ENCODE measurements around the gene FAM32A.

FAM32A gene

DNA sequence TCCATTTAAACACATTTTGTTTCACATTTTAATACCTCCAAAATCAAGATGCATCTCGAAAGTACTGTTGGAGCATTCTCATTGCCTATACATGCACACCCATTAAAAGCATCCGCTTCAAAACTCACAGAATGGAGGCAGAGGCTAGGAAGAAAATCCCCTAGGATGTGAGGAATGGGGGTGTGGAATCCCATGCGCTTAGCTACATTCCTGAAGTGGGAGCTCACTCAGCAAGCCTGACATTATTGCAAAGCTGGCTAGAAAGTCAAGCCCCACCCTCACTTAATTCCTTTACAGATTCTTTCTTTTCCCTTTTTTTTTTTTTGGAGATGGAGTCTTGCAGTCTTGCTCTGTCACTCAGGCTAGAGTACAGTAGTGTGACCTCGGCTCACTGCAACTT, 4.6 kb upstream of the FAM32A start:
- TF ChIP-seq, protein P1, sequence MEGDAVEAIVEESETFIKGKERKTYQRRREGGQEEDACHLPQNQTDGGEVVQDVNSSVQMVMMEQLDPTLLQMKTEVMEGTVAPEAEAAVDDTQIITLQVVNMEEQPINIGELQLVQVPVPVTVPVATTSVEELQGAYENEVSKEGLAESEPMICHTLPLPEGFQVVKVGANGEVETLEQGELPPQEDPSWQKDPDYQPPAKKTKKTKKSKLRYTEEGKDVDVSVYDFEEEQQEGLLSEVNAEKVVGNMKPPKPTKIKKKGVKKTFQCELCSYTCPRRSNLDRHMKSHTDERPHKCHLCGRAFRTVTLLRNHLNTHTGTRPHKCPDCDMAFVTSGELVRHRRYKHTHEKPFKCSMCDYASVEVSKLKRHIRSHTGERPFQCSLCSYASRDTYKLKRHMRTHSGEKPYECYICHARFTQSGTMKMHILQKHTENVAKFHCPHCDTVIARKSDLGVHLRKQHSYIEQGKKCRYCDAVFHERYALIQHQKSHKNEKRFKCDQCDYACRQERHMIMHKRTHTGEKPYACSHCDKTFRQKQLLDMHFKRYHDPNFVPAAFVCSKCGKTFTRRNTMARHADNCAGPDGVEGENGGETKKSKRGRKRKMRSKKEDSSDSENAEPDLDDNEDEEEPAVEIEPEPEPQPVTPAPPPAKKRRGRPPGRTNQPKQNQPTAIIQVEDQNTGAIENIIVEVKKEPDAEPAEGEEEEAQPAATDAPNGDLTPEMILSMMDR (IDR thresholded peaks at IDR 0.05), result no peak
- DNase-seq (ENCODE audit: low spot score), result no peak
- Histone ChIP-seq H3K4me3 (no peak overlapping the region), H3K27ac (no peak overlapping the region)

GRCh38 chr19:16184665-16185122, 516 bp upstream of the FAM32A start:
- peak overlapping the region; percentile 85 for H3K4me3 ChIP-seq
- H3K27ac ChIP-seq, result peak overlapping the region in 1 of 2 donors; percentile 53
- no peak for DNase-seq (ENCODE audit: low spot score)
- TF ChIP-seq, protein P1 (IDR thresholded peaks at IDR 0.05), result no peak

GRCh38 chr19:16185768-16186123, 536 bp downstream of the FAM32A start:
- H3K27ac ChIP-seq, result peak overlapping the region; percentile 68 to 80
- DNase-seq (ENCODE audit: low spot score), result no peak
- H3K4me3 ChIP-seq, result peak overlapping the region; percentile 85
- TF ChIP-seq, protein P1 (IDR thresholded peaks at IDR 0.05), result no peak

- DNase-seq (ENCODE audit: low spot score), result no peak
- H3K4me3 ChIP-seq, result no peak overlapping the region
- TF ChIP-seq, protein P1 (IDR thresholded peaks at IDR 0.05), result no peak
These were observed 3.3 kb downstream of the FAM32A start for GRCh38 chr19:16188521-16188920.

GRCh38 chr19:16190198-16190597, 5.0 kb downstream of the FAM32A start:
- TF ChIP-seq, protein P1 (IDR thresholded peaks at IDR 0.05), result no peak
- DNase-seq (ENCODE audit: low spot score), result no peak
- Histone ChIP-seq H3K4me3 (no peak overlapping the region), H3K27ac (no peak overlapping the region)

More at GRCh38 chr19:16188521-16188920, 3.3 kb downstream of the FAM32A start:
- H3K27ac ChIP-seq, result no peak overlapping the region

GRCh38 chr19:16190736-16191135, 5.5 kb downstream of the FAM32A start:
- no peak for DNase-seq (ENCODE audit: low spot score)
- no peak overlapping the region for H3K27ac ChIP-seq
- H3K4me3 ChIP-seq, result no peak overlapping the region
- TF ChIP-seq, protein P1 (IDR thresholded peaks at IDR 0.05), result no peak

DNA sequence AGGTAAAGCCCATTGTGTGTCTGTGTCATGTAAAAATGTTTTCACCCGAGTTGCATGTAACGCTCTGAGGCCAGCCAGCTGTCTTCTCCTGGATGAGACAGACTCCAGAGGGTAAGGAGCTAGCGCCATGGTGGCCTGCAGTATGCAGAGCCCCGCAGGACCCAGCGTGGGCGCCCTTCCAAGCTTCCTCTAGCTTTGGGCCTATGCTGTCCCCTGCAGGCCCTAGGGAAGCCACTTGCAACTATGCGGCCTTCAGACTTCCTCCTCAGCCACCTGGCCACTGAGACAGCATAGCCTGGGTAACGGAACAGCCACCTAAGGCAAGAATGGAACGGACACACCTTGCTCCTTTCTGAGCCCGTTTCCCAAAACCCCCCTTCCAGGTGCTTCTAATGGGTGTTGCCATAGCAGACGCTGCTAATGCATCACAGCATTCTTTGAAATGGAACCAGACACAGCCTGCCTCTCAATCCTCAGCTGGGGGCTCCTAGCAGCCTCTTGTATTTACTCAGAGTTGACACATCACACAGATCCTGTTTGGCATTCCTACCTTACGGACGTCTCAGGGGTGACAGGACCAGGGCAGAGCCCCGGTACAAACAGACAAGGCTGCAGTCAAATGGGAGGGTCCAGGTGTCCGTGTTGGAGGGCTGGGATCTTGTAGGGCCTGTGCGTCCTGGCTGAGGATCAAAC, 6.2 kb downstream of the FAM32A start:
- H3K27ac ChIP-seq, result no peak overlapping the region
- TF ChIP-seq, protein P1 (IDR thresholded peaks at IDR 0.05), result no peak
- DNase-seq (ENCODE audit: low spot score), result peak; percentile 38
- H3K4me3 ChIP-seq, result no peak overlapping the region
